GM20431 (cell line): ENCODE measurements around the gene FOS.
"Not testable (repeated sequence)": the region's sequence is repeated elsewhere in the genome, so short reads cannot be mapped to it uniquely, and the experiment has no call there.

Experiments
- in situ Hi-C: fragments of 300-500 bp; cut with MseI, MboI; formaldehyde crosslinking; loops from one replicate; pipeline ENCODE4 v1.15.0; 2020; ENCODE audit warnings: low sequenced_read_pairs; ENCODE audit not compliant: unreplicated experiment

The FOS gene

DNA sequence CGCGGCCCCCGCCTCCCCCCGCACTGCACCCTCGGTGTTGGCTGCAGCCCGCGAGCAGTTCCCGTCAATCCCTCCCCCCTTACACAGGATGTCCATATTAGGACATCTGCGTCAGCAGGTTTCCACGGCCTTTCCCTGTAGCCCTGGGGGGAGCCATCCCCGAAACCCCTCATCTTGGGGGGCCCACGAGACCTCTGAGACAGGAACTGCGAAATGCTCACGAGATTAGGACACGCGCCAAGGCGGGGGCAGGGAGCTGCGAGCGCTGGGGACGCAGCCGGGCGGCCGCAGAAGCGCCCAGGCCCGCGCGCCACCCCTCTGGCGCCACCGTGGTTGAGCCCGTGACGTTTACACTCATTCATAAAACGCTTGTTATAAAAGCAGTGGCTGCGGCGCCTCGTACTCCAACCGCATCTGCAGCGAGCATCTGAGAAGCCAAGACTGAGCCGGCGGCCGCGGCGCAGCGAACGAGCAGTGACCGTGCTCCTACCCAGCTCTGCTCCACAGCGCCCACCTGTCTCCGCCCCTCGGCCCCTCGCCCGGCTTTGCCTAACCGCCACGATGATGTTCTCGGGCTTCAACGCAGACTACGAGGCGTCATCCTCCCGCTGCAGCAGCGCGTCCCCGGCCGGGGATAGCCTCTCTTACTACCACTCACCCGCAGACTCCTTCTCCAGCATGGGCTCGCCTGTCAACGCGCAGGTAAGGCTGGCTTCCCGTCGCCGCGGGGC is at the start of gene FOS:
Gene FOS (plus strand): TSS at position 407 of the 731 bp plus-strand sequence. CDS start 155 bp downstream, at position 562.
- in situ Hi-C loops = no loop called here

DNA sequence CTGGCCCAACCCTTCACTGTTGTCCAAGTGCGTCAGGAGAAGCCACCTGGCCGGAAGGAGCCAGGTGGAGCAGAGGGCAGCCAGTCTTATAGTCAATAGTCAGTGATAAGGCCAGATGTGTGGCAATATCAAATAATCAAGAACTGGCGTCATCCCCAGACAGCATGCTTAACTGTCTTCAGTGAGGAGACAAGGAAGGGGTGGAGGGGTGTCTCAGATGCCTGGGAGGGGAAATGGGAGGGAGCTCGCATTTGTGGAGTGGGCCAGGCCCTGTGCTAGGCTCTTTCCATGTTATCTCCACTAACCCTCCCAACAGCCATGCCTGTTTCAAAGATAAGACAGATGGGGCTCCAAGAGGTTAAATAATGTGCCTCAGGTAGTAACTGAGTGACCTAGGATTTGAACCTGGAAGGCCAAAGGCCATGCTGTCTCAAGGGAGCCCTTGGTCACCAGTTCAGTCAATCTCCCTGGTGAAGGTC is 48.9 kb upstream of the FOS start:
- in situ Hi-C loops = no loop called here

DNA sequence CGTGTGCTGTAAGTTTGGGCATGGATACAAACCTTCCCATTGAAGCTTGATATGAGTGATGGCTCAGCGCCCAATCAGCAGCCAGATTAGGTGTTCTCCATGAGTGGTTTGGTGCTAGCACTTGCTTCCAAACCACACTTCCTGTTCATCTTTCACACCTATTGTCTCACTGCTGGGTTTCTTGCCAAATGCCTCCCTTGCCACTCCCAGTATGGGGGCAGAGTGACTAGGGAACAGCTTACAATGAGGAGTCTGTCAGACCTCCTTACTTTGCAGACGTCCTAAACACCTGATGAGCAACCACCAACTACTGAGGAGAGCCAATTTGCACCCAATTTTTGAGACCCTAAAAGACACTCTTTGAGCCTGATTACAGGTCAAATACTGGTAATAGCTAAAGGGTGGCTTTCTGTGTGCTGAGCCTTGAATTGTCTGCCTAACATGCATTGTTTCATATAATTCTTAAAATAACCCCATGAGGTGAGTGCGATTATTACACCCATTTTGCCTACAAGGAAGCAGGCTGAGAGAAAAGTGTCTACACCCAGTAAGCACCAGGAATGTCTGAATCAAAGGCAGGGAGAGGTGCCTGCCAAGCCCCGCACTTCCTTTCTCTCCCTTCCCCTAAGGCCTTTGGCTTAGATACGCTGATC is 48.4 kb upstream of the FOS start:
- in situ Hi-C loops = no loop called here

DNA sequence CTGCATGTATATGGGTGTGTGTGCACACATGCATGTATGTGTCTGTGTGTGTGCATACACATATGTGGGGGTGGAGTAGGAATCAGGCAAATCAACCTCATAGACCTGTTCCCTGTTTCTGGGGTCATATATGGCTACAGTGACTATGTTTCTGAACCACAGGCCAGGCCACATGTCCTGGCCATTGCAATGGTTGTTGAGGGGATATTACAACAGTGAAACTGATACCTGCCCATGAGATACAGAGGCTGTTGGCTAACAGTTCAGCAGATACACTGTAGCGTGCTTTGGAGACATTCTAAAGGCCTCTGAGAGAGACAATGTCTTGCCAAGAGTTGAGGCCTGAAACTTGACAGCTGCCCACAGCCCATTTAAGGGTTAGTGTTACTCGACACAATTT is 47.3 kb upstream of the FOS start:
- in situ Hi-C loops = no loop called here

DNA sequence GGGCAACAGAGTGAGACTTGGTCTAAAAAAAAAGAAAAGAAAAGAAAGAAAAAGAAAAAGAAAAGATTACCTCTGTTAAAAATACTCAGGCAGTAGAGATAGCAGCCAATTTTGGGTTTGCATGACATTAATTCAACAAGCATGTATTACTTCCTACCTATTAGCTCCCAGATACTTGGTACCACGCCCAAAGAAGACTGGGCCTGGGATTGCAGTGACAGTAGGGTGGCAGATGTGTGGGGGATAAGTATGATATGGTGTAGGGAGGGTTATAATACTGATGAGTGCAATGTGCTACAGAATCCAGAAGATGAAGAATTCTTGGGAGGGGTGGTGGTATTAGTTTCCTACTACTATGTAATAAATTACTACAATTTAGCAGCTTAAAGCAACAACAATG is 46.4 kb upstream of the FOS start:
- in situ Hi-C loops = no loop called here

DNA sequence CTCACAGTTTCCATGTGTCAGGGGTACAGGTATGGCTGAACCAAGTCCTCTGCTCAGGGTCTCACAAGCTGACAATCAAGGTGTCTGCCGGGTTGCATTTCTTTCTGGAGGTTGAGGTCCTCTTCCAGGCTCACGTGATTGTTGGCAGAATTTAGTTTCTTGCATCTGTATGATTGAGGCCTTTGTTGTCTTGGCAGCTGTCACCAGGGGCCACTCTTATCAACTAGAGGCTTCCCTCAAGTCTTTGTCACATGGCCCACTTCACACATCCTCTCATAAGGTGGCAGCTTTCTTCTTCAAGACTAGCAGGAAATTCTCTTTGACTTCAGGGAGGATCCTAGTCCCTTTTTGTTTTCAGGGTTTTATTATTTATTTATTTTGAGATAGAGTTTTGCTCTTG is 46.0 kb upstream of the FOS start:
- in situ Hi-C loops = no loop called here

DNA sequence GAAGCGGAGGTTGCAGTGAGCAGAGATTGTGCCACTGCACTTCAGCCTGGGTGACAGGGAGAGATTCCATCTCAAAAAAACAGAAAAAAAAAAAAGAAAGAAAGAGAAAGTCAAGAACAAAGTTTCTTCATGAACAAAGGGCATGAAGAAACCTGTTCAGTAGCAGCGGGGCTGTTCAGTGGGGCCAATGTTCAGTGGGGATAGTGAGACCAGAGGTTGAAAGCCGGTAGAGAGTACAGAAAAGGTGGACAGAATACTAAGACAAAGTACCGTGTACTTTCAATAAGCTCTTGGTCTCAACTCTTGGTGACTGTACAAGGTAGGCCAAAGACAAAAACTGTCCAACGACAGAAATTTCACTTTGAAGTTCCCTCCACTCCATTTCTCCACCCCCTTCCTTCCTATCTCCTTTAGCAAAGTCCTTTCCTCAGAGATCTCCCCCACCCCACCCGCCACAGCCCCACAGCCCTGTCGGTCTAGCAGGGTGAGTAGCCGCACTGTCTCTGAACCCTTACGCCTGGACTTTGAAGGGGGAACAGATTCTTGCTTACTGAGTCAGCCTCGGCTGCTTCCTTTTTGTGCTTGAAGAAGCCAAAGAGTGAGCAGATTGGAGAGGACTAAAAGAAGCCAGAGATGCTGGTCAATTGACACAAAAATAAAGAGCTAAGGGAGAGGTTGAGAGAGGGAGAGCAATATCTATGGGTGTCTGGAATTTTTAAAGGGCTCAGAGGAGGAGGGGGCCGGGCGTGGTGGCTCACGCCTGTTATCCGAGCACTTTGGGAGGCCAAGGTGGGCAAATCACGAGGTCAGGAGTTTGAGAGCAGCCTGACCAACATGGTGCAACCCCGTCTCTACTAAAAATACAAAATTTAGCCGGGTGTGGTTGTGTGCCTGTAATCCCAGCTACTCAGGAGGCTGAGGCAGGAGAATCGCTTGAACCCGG is 44.2 kb upstream of the FOS start:
- in situ Hi-C loops = no loop called here

DNA sequence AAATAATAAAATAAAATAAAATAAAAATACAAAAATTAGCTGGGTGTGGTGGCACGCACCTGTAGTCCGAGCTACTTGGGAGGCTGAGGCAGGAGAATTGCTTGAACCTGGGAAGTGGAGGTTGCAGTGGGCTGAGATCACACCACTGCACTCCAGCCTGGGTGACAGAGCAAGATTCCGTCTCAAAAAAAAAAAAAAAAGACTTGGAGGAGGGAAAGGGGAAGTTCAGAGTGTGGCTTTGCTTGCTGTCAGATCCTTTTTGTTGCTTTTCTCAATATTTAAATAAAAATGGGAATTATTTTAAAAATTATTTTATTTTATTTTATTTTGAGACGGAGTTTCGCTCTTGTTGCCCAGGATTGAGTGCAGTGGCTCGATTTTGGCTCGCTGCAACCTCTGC is 43.4 kb upstream of the FOS start:
- in situ Hi-C loops = not testable (repeated sequence)

DNA sequence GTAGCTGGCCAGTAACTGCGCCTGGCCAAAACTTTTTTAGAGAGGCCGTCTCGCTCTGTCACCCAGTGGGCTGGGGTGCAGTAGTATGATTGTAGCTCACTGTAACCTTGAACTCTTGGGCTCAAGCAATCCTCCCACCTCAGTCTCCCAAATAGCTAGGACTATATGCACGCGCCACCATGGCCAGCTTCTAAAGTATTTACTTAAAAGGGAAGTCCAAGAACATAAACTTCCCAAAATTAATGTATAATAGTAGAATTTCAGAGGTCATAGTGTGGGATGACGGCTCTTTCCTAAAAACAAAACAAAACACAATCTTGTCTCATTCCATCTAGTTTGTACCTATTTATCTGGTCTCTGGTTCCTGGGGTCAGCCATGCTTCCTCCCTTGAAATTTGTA is 42.2 kb upstream of the FOS start:
- in situ Hi-C loops = no loop called here

DNA sequence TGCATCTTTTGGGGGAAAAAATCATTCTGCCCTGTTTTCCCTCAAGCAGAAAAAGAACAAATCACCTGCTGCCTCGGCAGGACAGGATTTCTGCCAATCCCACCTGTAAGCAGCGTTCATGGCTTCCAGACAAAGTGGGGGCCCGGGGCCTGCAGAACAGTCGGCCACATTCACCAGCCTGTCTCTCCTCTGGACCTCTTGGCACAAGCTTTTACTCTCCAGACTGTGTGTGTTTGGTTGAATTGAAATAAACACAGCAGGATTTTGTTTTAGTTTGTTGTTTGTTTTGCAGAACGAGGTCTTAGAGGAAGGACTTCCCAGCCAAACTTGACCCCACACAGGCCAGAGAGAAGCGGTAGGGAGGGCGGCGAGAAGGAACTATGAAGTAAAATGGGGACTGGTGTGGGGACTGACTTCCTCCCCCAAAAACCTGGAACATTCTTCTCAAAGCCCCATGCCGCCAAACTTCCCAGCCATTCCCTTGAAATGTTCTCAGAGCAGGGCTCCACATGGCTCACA is 41.7 kb upstream of the FOS start:
- in situ Hi-C loops = no loop called here

DNA sequence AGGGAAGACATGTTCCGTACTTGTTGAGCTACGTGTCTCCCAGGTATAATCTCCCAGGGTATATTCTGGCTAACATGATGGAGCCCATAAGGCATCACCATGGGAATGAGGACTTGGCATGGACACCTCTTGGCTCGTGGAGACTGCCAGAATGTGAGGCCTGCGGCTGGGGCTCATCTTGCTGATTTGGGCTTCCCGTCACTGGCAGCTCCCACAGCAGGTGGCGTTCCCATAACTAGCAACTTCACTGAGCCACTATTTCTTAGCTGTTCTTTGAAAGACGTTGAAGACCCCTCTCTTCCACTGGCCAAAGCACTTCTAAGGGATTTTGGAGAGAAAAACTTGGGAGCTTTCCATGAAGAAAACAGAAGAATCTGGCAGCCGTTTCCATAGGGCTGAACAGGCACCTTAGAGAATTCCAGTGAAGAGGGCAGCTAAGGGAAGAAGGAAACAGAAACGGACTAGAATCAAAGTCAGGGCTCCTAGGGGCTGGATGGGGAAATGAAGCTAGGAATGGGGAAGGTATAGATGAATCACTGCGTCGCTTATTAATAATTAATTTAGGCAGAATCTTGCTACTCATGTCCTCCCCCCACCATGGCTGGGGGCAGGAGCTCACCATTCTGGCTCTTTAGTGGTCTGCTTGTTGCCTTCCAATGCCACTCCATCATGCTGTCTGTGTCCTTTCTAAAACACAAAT is 39.7 kb upstream of the FOS start:
- in situ Hi-C loops = no loop called here

DNA sequence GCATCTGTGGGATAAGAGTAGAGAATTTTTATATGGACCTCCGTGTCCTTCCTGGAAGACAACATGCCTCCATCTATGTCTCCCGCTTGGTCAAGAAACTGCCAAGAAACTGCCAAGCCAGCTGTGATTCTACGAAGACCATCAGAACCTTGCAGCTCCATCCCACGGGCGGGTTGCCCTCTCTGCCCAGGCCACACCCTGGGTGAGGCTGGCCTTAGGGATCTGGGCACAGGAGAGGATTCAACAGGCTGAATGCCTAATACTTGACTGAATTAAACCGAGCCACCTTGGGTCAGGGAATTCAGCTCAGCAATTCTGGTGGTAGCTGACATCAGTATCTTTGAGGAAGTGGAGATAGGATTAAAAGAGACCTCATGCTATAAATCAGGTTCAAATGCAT is 37.8 kb upstream of the FOS start:
- in situ Hi-C loops = no loop called here

DNA sequence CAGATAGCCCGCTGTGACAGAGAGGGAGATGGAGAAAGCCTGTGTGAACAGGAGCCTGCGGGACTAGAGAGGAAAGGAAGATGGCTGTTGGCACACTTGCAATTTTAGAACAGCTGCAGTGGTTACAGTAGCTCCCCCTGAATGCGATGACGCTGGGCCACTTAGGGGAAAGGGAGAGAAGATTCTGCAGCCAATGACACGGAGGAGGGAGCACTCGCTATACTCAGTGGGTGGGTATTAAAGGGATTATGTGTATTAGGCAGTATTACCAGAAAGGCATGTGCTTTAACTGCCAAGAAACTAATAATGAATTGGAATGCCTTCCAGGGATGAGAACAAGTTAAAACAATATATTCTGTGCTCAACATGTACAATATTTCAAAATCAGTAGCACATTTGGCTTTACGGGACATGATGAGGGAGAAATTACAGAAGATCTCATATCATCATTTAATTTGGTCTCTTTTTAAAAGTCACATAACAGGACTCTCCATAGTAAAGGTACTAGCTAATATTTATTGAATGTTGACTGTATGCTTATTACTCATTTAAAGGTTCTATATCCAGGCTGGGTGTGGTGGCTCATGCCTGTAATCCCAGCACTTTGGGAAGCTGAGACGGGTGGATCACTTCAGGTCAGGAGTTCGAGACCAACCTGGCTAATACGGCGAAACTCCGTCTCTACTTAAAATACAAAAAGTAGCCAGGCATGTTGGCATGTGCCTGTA is 35.9 kb upstream of the FOS start:
- in situ Hi-C loops = no loop called here

DNA sequence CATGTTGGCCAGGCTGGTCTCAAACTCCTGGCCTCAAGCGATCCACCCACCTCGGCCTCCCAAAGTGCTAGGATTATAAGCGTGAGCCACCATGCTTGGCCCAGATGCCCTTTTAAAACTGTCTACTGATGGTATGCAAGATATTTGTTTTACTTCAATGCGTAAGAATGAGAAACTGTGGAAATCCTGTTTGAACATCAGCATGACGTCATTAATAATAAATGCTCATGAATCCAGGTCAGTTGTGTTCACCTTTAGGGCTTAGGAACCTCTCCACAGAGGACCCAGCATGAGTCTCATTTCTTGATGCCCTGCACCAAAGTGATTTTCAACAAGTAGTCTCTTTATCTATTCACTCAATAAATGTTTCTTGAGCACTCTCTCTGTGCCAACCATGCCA is 34.5 kb upstream of the FOS start:
- in situ Hi-C loops = no loop called here

DNA sequence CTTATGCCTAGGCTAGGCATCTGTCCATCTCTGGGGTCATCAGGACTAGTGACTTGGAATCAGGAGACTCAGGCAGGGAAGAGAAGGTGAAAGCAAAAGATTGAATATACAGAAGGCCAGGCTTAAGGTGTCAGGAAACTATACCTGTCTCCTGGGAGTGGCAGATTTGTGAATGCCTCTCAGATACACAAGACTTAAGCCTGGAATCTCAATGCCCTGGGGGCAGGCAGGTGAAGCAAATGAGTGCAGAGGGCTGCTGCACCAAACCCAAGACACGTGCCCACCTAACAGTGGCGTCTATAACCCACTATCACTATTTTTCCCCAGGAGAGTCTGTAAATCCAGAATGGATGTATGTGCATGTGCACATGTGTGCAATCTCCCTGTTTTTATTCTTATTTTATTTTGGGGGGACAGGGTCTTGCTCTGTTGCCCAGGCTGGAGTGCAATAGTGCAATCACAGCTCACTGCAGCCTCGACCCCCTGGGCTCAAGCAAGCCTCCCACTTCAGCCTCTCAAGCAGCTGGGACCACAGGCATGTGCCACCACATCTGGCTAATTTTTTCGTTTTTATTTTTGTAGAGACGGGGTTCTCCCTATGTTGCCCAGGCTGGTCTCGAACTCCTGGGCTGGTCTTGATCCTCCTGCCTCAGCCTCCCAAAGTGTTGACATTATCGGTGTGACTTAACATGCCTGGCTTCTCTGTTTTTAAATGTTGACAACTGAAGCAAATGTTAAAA is 31.9 kb upstream of the FOS start:
- in situ Hi-C loops = no loop called here

DNA sequence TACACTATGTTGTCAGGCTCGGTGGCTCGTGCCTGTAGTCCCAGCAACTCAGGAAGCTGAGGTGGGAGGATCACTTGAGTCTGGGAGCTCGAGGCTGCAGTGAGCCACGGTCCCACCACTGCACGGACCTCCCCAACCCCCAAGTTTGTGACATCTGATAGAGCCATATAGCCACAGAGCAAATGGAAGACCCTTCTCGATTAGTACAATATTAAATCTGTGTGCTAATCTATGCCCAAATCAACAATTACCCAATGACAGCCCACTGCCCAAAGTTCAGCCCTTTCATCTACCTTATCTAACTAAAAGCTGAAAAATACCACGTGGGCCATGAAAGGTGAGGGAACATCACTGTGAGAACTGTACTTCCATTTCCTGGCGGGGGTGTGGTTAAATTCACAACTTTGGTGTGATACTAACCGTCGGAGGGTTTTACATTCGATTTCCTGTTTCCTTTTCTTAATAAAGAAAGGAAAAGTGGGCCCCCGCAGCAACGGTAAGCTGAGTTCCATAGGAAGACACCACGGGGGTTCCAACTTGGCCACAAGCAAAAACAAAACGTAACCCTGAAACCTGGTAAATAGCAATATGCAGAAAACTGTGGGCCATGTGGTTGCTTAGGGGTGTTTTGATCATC is 31.2 kb upstream of the FOS start:
- in situ Hi-C loops = no loop called here

DNA sequence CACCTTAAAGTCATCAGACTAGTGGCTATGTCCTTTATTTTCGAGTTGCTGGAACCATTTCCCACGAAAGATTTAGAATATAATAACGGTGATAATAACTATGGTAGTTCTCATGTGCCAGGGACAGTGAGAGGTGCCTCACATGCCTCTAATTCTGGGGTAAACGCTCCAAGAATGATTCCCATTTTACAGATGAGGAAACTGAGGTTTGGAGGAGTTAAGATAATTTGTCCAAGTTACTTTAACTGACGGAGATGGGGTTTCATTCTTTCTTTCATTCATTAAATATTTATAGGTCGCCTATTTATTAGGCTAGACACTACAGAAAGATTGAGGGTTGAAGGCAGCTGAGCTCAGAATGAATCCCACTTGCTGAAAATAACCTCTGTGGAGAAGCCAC is 30.7 kb upstream of the FOS start:
- in situ Hi-C loops = no loop called here

DNA sequence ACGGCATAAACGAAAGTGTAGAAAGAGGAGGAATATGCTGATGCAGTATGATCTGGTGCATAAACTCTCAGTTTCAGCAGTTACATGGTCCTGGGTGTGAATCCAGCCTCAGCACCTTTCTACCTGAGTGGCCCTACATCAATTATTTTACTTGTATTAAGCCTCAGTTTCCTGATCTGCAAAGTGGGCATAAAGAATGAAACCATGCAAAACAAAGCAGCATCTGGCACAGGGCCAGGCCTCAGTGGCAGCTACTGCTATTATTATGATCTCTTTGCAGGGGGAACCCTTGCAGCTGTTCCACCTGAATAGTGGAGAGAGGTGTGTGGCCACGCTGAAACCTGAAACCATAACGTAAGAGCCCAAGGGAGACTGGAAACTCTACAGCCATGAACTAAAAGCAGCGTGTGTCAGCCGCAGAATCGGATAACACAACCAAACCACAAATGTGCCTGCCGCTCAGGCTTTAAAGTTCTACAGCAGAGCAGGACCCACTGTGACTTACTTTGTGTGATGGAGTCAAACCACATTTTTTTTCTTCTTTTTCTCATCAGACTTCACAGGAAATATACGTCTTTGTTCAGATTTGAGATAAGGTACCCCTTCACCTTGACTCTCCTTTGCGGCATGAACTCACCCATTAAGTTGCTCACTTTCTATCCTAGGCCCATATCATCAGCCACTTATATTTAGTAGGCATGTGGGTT is 29.2 kb upstream of the FOS start:
- in situ Hi-C loops = no loop called here
